ENCODE data around the gene RNF34. TPM values are rescaled to one million over a fixed set of nuclear protein-coding genes. Genes with fewer than 3 reads are reported as not detected.
A peak's percentile ranks its signal among the peaks of the same experiment; 100 is the strongest.

The RNF34 gene
- total and polyA plus RNA-seq, 2 of the 13 experiments (the other 11 are each of a cell fraction or from before 2014, with no cell fraction given): 36.8 to 53.2 TPM

- TF ChIP-seq FOXO4 (CRISPR knock-in tag; conservative IDR thresholded peaks at IDR 0.05) (no peak), ZC3H13 (CRISPR knock-in tag; IDR thresholded peaks at IDR 0.05) (no peak), MIER3 (CRISPR knock-in tag; IDR thresholded peaks at IDR 0.05; ENCODE audit: borderline replicate concordance) (no peak), RBFOX2 (IDR thresholded peaks at IDR 0.05; ENCODE audit: low read depth, low read length) (no peak), SCMH1 (CRISPR knock-in tag; IDR thresholded peaks at IDR 0.05; ENCODE audit: borderline replicate concordance) (no peak), SMARCC2 (IDR thresholded peaks at IDR 0.05) (no peak), SMAD9 (CRISPR knock-in tag; IDR thresholded peaks at IDR 0.05) (no peak), TRAFD1 (CRISPR knock-in tag; IDR thresholded peaks at IDR 0.05; ENCODE audit: borderline replicate concordance) (0 out of 2 replicates have a peak, but pooled peaks have one; percentile 15), MTA1 (CRISPR knock-in tag; IDR thresholded peaks at IDR 0.05; ENCODE audit: borderline replicate concordance) (0 out of 2 replicates have a peak, but pooled peaks have one; percentile 9), ZNF761 (CRISPR knock-in tag; conservative IDR thresholded peaks at IDR 0.05) (no peak), ZNF335 (CRISPR knock-in tag; IDR thresholded peaks at IDR 0.05) (peak; percentile 13; the same call in 1 of the 2 replicates), ZNF7 (CRISPR knock-in tag; IDR thresholded peaks at IDR 0.05) (no peak), ZNF816 (CRISPR knock-in tag; IDR thresholded peaks at IDR 0.05; ENCODE audit: borderline replicate concordance) (0 out of 2 replicates have a peak, but pooled peaks have one; percentile 27)
Observed at GRCh38 chr12:121352682-121353018, 47.3 kb upstream of the RNF34 start (continued).
